Stimulated activated CD4-positive, alpha-beta T cell treated with anti-CD3 and anti-CD28 coated beads, Interleukin-15, amount 100 ng/mL, for 1 hour (primary cell): ENCODE data around the gene GPHB5.
"Not testable (repeated sequence)": the region's sequence is repeated elsewhere in the genome, so short reads cannot be mapped to it uniquely, and the experiment has no call there.

ENCODE experiments used
- DNase-seq, 2 donors: peaks; one replicate each; pipeline ENCODE4 v3.0.0-alpha.2; 2020; ENCODE audit warnings: low read depth in 1 of 2, low spot score in 1 of 2

Gene GPHB5, protein sequence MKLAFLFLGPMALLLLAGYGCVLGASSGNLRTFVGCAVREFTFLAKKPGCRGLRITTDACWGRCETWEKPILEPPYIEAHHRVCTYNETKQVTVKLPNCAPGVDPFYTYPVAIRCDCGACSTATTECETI

GRCh38 chr14:63318835-63319234 is at the start of gene GPHB5:
TSS of gene GPHB5 (minus strand) at chr14:63318935. CDS start at chr14:63317849, 1,086 bp downstream.
- no peak for DNase-seq

- DNase-seq: no peak
Observed at GRCh38 chr14:63367742-63368364, 49.1 kb upstream of the GPHB5 start.

DNA sequence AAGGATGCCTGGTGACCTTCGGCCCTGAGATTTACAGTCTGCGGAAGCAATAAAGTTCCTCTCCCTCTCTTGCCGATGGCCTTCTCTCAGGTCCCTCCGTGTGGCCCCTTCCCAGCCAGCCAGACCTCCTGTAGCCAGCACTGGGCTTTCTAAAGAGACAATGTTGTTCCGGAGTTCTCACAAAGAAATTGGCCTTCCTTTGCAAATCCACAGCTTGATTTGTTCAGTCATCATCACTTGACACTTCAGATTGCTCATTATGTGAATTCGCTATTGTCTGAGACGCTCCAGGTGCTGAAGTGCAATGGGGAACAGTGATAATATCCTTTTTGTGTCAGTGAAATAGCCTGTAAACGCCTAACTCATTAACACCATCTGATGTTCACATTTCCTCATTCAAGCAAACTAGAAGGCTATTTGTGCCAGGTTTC is 43.7 kb upstream of the GPHB5 start:
- DNase-seq: no peak

DNA sequence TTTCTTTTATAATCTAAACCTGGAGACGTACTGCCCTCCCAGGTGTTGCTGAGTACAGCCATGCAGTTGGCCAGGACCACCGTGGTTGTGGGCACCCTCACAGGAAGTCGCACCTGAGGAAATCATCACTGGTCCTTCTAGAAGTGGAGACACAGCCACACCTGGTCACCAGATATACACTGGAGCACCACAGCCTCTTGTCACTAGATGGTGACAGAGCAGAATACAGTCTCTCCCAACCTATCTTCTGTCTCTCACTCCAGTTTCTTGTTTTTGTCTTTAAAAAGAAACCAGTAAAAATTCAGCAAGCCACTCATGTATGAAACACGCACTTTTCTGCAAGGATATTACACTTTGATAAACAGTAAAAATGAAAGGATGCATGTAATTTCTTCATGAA is 43.1 kb upstream of the GPHB5 start:
- DNase-seq: no peak

GRCh38 chr14:63357841-63358240 is 39.1 kb upstream of the GPHB5 start:
- DNase-seq: no peak

GRCh38 chr14:63345826-63346225 is 27.1 kb upstream of the GPHB5 start:
- no peak for DNase-seq

- no peak for DNase-seq
Observed at GRCh38 chr14:63344336-63344735, 25.6 kb upstream of the GPHB5 start.

GRCh38 chr14:63343878-63344277 is 25.1 kb upstream of the GPHB5 start:
- no peak for DNase-seq

DNA sequence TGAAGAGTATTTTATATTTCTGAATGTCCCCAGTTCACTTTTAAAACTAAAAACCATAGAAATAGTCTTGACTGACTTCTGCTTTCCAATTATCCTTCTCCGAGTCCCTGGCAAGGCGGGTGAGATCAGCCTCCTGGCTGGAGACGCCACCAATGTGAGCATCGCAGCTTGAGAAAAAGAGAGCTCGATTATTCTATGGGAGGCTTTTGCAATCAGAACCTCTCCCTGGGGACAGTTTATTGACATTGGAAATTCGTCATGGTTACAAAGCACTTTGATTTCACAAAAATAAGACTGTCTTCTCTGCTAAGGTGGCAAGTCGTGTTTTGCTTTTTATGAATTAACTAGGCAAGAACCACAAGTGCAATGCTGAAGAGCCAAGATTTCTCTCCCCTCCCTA is 23.6 kb upstream of the GPHB5 start:
- no peak for DNase-seq

DNA sequence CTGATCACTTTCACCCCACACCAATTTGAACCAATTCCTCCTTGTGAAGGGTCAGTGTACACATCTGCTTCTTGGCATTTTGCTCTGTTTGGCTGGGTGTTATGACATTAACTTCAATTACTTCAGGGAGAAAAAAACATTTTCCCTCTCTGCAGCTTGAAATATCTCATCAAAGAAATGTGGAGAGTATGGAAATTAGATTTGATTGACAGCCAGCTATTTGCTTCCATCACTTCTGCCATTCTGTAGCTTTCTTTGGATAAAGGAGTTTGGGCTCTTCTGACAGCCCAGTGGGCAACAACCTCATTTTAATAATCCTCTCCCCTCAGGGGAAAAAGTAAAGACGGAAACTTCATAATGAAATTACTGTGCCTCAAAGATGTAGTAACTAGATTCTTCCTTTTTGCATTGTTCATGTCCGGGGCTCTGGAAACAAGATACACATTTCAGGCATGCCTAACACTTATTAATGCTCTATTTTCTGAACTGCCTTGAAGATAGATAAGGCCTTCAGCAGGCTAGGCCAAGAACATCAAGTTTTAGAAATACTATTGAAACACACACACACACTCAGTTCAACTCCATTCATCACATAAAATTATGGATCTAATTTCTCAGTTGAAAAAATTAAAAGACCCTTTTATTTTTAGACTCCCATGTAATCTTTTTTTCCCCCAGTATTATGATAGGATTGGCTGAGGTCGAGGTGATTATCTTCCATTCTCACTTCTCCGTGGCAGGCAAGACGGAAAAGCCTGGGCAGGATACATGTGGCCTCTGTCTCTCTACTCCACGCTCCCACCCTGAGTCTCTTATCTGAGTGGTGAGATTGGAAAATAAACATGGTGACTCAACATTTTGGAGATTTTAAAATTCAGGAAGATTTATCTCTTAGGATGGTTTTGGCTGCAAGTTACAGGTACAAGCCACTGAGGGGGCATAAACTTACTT is 10.3 kb upstream of the GPHB5 start:
- DNase-seq: no peak

GRCh38 chr14:63326840-63327239 is 8.1 kb upstream of the GPHB5 start:
- no peak for DNase-seq

- DNase-seq: no peak
Observed at GRCh38 chr14:63322897-63323573, 4.3 kb upstream of the GPHB5 start.

GRCh38 chr14:63322472-63322871 is 3.7 kb upstream of the GPHB5 start:
- no peak for DNase-seq

DNA sequence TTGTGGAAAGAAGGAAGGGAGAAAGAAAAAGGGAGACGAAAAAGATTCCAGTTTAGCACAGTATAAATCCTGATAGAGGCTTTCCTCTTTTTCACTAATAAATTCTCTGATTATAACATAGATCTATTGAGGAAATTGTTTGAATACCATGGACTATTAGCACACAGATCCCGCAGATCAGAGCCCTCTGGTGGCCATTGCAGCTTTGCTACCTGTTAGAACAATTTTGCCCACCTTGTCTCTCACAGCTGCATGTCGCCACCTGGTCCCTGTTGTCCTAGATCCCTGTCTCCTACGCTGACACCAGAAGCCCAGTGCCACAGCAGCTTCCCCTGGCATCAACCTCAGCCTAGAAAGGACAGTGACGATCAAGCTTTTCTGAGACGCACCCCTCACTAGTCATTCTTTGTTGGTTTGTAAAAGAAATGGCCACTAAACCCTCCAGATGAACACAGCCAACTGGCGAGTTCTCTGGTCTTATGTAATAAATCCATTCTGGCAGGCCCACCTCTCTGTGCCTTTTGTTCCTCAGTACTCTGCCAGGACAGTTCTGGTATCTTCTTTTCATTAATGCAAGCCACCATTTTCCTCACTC is 9.9 kb downstream of the GPHB5 start:
- no peak for DNase-seq

GRCh38 chr14:63304429-63304828 is 14.3 kb downstream of the GPHB5 start:
- not testable (repeated sequence) for DNase-seq

GRCh38 chr14:63301891-63302534 is 16.7 kb downstream of the GPHB5 start:
- DNase-seq: no peak

DNA sequence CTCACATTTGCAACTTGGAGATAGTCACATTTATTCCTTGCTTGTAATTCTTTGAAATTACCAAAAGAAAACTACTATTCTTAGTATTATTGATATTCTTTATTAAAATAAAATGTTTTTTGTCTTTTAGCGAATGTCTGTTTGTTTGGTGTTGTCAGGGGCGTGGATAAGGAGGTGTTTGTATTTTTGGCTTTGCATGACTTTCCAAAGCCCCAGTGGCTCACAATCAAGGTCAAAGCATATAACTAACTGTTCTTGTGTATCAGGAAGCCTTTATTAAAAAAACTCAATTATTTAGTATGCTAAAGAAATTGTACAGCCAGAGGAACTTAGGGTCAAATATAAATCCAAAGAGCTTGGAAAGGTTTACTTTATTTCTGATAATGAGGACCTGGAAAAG is 17.9 kb downstream of the GPHB5 start:
- no peak for DNase-seq

DNA sequence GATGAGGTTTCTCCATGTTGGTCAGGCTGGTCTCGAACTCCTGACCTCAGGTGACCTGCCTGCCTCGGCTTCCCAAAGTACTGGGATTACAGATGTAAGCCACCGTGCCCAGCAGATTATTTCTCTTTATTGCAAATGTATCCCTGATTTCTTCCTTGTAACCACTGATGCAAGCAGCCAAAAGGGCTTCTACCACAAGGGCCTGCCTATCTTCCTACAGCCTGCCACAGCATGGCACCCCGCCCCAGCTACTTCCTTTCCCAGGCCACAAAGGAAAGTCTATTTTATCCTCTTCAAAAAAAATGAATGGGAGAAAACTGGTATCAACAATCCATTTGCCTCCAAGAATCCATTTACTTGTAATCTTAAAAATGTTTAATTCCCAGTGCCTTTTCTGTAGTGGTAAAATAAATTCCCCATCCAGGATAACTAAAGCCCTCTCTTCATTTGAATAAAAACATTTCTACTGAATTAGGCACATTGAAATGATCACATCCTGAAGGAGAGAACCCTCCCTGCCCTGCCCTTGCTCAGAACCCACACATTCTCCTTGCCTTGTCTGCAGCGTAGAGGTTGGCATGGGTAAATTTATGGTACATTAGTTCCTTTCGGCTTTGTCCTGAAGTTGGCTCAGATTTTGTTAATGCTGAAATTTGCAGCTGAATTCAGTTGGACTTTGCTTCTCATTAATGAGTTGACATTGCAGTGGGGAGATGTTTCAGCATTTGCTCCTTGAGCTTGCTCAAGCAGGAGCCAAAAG is 19.2 kb downstream of the GPHB5 start:
- DNase-seq: no peak

DNA sequence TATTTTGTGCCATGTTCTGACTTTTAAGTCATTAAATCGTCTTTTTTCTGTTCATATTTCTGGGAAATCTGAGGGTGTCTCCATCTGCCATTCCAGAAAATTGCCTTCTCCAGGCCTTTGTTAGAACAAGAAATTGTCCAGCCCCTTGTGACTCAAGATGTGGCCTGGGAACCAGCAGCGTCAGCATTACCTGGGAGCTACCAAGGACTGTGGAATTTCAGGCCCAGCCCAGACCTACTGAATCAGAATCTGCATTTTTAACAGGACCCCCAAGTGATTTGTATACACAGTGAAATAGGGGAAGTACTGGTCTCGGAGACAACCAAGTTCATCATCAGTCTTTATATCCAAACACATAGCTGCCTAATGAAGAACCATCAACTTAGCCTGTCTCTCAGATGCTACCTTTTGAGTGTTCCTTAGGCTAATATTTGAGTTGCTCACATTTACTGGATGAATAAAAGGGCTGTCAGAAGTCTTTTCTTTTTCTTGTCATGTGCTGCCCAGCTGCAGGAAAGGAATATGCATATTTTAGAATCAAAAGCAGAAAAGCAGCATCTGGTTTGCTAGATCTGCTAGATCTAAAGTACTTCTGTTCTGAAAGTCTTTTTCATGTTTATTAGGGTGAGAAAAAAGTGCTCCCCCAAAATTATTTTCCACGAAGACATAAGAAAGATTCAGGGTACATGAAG is 21.2 kb downstream of the GPHB5 start:
- no peak for DNase-seq
